HG02571 (cell line): ENCODE data around the gene ZFAND3.

Source experiments
- ATAC-seq: cut with Tn5 transposase; IDR thresholded peaks from one replicate; pipeline ENCODE4 v1.9.1; 2021; ENCODE audit warnings: mild to moderate bottlenecking, moderate library complexity; ENCODE audit not compliant: unreplicated experiment

ZFAND3 gene

GRCh38 chr6:37794825-37795224 lies 24.7 kb upstream of the ZFAND3 start:
- ATAC-seq, result no peak

- no peak for ATAC-seq
Observed at GRCh38 chr6:37798436-37799262, 20.9 kb upstream of the ZFAND3 start.

GRCh38 chr6:37799263-37799644 lies 20.3 kb upstream of the ZFAND3 start:
- no peak for ATAC-seq

- no peak for ATAC-seq
Observed at GRCh38 chr6:37800703-37801604, 18.6 kb upstream of the ZFAND3 start.

DNA sequence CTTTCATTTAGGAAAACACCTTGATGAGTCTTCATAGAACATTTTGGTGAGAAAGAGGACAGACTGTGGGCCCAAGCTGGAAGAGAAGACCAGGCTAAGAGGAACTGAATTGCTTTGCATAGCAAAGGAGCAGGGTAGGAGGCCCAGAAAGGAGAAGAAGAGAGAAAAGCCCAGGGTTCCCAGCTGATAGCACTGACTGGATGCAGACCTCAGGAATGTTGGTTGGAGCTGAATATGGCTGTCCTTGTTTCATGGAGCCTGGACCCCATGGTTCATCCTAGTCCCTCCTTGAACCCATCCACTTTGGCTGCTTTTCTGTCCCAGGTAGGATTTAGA lies 18.0 kb upstream of the ZFAND3 start:
- ATAC-seq, result no peak

GRCh38 chr6:37802810-37803209 lies 16.7 kb upstream of the ZFAND3 start:
- ATAC-seq, result no peak

- ATAC-seq, result no peak
Observed at GRCh38 chr6:37804586-37804985, 14.9 kb upstream of the ZFAND3 start.

DNA sequence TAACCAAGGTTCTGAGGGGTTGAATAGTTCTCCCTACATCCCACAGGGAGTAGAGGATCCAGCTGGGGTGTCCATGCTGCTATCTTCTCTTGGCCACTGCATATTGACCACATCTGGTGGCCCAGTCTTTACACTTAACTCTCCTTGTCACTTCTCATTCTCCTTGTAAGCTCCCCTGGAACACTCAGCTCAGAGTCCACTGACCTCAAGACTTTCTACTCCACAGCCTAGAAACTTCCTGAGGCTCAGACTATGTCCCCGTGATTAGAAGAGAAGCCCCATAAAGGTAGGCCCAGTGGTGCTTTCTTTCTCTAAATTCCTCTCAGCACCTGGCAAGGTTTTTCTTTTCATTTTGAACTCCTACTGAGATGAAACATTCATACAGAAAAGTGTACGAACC lies 13.3 kb upstream of the ZFAND3 start:
- ATAC-seq, result no peak

GRCh38 chr6:37807656-37808055 lies 11.9 kb upstream of the ZFAND3 start:
- ATAC-seq, result no peak

DNA sequence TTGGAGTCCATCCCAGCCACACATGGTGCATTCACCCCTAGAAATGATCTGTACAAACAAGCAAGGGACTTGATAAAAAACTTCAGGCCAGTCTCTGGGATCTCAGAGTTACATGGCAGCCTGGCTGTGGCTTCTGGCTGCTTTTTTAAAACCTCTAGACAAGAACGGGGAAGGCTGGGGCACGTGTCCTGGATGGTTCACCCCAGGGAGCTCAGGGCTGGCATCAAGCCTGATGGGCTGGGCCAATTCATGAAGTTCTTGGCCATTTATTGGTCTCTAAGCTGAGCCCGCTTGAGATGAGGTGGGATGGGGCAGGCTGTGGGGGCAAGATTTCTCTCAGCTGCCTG lies 10.4 kb upstream of the ZFAND3 start:
- ATAC-seq, result no peak

DNA sequence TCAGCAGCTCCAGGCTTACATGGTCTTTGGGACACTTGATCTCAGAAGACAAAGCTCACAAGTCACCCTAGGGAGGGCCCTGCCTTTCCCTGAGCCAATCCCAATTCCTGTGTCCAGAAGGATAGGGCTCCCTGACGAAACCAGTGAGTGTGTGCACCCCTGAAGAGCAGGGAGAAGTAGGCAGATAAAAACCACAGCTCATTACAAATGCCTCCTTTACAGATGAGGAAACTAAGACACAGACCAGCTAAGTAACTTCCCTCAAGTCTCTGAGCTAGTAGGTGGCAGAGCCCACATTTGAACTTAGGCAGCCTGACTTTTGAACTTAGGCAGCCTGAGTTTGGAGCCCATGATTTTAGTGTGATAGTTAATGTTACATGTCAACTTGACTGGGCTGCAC lies 6.7 kb upstream of the ZFAND3 start:
- ATAC-seq, result no peak

DNA sequence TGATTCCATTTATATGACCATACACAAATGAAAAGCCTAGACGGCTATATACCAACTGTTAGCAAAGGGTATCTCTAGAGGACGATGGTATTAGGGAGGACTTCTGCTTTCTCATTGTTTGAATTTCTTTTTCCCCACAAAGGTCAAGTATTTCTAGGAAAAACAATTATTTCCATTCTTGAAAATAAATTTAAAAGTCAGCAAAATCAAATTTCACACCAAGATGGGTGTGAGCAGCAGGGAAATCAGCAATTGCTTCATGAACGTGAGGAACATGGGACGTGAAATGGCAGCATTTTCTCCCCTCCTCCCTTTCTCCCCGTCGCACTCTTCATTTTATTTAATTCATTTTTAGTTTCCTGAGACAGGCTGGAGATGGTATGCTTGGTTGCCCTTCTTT lies 5.2 kb upstream of the ZFAND3 start:
- no peak for ATAC-seq

- no peak for ATAC-seq
Observed at GRCh38 chr6:37816599-37817375, 2.7 kb upstream of the ZFAND3 start.

DNA sequence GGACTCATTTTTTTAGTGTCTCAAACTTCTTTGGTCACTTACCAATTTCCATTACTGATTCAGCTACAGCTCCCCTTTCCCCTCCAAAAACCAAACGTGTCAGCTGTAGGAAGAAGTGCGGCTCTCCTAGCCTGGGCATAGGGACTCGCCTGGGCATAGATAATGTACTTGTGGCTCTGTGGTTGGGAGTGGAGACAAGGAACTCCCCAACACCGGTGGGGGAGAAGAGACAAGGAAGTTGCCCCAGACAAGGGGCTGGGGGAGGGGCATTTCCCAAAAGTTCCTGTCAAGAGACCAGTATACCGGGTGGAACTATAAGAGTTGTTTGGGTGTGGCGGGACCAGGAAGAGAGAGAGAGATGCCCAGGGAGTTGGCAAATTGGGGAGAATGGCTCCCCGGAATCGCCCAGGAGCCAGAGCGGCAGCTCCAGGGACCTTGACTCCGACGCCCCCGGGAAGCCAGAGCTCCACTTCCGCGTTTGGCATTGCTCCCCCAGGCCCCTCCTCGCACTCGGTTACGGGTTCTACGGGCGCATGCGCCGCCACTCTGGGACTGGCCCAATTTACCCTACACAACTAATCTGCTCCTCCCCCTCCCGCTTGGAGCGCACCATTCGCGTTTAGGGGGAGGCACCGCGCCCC lies 871 bp upstream of the ZFAND3 start:
- ATAC-seq, result peak; percentile 57

DNA sequence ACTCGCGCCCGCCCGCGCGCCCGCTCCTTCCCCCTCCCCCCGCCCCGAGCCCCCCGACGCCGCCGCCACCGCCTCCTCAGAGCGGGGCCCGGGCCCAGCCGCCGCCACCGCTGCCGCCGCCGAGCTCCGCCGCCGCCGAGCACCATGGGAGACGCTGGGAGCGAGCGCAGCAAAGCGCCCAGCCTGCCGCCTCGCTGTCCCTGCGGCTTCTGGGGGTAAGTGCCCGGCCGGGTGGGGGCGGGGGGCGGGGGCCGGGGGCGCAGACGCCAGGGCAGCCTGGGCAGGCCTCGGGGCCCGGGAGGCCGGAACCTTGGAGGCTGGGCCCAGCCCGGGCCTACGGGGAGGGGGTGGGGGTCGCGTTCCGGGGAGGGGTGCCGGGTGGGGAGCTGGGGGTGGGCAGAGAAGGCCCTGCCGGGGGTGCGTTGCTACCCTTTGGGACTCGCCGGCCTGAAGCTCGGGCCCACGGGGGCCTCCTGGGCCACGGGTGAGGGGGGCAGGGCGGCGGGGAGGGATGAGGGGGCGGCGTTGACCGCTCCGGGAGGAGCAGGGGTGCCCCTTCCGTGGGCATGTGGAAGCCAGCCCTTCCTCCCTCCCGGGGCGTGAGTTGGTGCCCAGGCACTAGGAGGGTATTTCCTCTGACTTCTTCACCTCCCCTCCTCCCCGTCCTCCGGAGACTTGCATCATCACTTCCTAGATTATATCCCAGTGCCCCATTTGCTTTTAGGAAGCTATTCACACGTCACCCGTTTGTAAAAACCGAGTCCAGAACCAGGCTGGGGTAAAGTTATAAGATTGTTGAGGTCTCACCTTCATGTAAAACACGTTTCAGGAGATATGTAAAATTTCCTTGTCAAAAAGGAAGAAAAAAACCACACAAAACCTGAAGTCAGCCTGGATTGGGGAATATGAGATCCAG lies 533 bp downstream of the ZFAND3 start:
- ATAC-seq, result peak; percentile 15

GRCh38 chr6:37820718-37821079 lies 1.2 kb downstream of the ZFAND3 start:
- ATAC-seq, result no peak

DNA sequence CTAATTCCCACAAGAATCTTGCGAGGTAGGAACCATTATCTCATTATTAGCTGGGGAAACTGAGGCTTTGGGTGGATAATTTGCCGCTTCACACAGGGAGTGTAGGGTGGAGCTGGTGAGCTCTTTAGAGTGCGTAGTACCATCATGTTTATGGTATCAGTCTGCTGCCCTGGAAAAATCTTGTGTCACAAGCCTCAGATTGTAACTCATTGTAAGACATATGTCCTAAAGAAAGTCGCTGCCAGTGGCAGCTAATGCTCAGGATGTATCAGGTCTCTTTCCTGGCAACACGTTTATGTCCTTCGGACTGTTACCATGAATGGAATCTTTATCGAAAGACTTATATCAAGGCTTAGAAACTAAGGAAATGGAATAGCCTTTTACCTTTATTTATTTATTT lies 1.9 kb downstream of the ZFAND3 start:
- no peak for ATAC-seq

- ATAC-seq, result no peak
Observed at GRCh38 chr6:37822851-37823682, 3.5 kb downstream of the ZFAND3 start.

DNA sequence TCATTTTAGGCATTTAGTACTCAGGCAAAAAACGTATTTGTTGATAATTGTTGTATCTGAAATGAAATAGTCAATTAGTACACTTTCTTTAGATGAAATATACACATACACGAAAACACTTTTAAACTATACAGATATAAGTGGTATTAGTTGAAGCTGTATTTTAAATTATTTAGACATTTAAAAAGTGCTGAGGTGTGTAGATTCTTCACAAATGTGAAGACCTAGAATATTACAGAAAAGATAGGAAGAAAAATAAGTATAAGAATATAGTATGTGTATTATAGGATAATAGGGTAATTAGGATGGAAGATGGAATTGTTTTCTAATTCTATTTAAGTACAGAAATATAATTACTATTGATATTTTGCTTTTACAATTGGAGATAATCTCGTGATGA lies 4.6 kb downstream of the ZFAND3 start:
- ATAC-seq, result no peak
